GM21360 (cell line): ENCODE measurements around the gene PLEKHA6.

Experiments used
- ATAC-seq: cut with Tn5 transposase; IDR thresholded peaks from one replicate; pipeline ENCODE4 v1.9.1; 2021; ENCODE audit warnings: mild to moderate bottlenecking, moderate library complexity; ENCODE audit not compliant: unreplicated experiment

The PLEKHA6 gene

DNA sequence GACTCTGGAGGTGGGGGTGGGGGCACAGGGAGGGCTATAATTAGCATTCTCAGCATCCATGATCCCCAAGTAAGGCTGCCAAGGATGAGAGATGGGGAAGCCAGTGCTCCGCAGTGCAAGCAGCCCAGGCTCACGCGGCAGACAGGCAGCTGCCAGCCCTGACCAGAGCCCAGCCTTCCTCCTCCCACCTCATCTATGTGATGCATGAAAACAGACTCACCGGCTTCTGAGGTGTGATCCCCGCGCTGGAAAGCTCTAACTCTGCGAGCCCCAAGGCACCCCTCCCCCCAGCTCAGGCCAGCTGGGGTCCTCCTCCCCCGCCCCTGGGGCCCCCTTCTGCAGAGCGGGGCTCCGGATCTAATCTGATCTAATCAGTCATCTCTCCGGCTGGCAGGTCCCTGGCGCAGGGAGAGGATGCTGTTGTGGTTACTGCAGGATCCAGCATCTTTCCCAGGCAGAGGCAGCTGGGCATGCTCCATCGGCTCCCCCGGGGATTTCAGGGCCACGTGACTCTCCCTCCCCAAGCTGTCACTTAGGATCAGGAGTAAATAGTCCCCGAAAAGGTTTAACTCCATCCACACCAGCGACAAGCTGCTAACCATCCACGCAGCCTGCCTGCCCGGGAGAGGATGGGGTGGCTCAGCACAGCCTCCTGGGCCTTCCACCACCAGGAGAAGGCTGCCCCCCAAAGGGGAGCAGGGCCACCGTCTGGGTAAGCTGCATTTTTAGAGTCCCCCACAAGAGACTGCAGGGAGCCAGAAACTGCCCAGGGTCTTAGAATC is at the start of gene PLEKHA6:
Gene PLEKHA6 (minus strand): TSS at position 456 of the 782 bp plus-strand sequence. CDS start 86,202 bp downstream, outside the sequence.
- no peak for ATAC-seq

GRCh38 chr1:204409123-204409522 is 49.4 kb upstream of the PLEKHA6 start:
- ATAC-seq: no peak

DNA sequence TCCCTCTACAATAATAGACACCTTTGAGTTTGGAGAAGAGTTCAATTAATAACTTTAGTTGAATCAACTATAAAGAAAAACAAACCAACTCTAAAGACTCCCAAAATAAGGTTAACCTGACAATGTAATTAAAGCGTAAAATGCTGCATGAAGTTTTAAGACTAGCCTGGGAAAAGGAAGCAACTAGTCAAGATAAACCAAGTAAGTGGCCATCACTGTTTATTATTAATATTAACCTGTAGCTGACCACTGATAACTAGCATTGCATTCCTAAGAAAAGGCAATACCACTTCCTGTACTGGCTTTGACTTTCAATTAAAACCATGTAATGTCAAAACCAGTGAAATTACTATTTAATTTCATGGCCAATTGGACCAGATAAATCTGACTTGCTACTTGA is 48.9 kb upstream of the PLEKHA6 start:
- ATAC-seq: no peak

GRCh38 chr1:204408074-204408507 is 48.4 kb upstream of the PLEKHA6 start:
- ATAC-seq: no peak

DNA sequence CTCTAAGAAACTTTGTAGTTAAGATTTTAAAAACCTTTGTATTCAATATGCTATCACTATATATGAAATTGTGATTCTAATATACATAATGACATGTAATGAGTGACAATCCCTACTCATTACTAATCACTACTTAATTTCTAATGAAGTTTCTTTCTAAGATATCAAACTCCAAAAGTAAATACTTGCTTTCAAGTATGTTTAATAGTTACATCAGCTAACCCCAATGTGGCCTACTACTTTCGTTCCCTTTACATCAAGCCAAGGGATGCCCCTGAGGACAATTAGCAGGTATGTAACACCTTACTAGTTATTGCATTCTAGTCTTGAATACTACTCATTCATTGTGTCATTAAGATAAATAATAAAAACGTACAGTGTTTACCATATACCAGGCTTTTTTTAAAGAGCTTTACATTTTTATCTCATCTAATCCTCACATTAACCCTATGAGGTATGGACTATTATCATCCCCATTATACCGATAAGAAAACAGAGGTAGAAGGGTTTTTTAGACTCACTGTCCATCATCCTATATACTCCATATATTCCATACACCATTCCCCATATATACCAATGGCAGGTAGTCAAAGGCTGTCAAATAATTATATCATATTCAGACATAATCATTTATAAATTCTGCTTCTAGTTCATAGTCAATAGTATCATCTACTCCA is 47.7 kb upstream of the PLEKHA6 start:
- ATAC-seq: no peak

GRCh38 chr1:204406621-204407020 is 46.9 kb upstream of the PLEKHA6 start:
- no peak for ATAC-seq

- ATAC-seq: no peak
Observed at GRCh38 chr1:204405988-204406387, 46.3 kb upstream of the PLEKHA6 start.

DNA sequence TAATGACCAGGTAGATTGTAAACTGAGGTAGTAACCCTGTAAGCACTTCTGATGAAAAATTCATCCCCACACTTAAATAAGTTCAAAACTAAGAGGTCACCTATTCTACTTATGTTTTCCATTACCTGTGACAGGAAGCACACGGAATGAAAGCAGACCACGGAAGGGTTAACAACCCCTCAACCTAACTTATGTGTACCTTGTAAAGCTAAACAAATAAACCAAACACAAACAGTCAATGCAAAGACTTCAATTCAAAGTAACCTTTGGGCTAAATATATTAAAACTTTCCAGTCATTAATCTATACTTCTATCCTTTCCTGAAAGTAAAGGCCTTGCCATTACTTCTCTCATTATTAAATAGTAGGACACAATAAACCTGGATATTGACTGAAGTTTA is 44.9 kb upstream of the PLEKHA6 start:
- no peak for ATAC-seq

DNA sequence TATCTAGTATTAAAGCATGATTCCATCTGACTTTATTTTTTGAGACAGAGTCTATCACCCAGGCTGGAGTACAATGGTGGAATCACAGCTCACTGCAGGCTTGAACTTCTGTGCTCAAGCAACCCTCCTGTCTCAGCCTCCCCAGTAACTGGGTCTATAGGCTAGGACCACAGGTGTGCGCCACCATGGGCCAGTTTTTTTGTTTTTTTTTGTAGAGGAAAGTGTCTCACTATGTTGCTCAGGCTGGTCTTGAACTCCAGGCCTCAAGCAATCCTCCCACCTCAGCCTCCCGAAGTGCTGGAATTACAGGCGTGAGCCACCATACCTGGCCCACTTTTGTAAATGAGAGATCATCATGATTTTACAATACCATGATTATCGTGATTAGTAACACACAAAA is 42.7 kb upstream of the PLEKHA6 start:
- no peak for ATAC-seq

GRCh38 chr1:204401730-204402129 is 42.0 kb upstream of the PLEKHA6 start:
- no peak for ATAC-seq

- ATAC-seq: no peak
Observed at GRCh38 chr1:204400882-204401510, 41.3 kb upstream of the PLEKHA6 start.

DNA sequence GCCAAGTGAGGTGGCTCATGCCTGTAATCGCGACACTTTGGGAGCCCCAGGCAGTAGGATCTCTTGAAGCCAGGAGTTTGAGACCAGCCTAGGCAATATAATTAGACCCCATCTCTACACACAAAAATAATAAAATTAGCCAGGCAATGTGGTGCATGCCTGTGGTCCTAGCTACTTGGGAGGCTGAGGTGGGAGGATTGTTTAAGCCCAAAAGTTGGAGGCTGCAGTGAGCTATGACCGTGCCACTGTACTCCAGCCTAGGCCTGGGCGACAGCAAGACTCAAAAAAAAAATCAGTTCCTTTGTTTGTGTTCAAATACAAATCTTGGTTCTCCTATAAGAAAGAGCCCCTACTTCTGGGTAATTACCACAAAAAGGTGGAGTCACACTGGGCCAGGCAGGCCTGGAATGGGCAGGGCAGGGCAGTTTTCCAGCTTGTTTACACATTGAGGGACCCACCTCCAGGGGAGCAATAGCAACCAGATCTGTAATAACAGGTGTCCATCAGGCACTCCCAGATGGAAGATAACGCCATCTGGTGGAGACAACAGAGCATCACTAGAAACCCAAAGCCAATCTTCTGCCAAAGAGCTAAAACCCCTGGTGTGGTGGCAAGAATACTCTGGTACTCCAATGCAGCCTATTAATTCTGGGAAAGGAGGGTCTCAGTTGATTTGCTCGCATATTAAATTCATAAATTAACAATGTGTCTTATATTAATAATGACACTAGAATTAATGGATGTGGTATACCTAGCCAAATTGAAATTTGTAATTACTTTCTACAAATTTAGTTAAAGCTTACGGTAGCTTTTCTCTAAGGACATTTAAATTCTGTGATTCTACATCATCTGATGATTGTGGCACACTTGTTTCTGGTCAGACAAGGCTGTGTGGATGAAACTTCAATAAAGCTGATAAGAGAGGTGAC is 38.7 kb upstream of the PLEKHA6 start:
- ATAC-seq: peak; percentile 60

DNA sequence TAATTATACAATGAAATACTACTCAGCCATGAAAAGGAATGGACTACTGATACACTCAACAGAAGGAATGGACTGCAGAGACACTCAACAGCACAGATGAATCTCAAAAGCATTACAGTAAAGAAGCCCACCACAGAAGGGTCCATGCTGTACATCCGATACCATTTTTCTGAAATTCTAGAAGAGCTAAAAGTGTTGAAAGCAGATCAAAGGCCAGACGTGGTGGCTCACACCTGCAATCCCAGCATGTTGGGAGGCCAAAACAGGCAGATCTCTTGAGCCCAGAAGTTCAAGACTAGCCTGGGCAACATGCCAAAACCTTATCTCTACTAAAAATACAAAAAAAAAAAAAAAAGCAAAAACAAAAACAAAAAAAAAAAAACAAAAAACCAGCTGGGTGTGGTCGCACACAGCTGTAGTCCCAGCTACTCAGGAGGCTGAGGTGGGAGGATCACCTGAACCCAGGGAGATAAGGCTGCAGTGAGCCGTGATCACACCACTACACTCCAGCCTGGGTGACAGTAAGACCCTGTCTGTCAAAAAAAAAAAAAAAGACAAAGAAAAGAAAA is 36.4 kb upstream of the PLEKHA6 start:
- no peak for ATAC-seq

DNA sequence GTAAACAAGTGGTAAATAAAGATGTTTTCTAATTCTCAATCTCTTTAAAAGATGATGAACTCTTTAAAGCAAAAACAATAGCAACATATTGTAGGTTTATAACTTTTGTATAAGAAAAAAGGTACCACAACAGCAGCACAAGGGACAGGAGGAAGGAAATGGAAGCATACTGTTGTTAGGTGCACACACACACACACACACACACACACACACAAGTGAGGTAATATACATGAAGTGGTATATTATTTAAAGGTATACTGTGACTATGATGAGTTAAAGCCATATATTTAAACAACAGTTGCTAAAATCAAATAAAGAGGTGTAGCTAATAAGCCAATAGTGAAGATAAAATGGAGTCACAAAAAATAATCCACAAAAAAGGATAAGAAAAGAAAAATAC is 31.9 kb upstream of the PLEKHA6 start:
- no peak for ATAC-seq

- no peak for ATAC-seq
Observed at GRCh38 chr1:204390751-204391466, 31.2 kb upstream of the PLEKHA6 start.

DNA sequence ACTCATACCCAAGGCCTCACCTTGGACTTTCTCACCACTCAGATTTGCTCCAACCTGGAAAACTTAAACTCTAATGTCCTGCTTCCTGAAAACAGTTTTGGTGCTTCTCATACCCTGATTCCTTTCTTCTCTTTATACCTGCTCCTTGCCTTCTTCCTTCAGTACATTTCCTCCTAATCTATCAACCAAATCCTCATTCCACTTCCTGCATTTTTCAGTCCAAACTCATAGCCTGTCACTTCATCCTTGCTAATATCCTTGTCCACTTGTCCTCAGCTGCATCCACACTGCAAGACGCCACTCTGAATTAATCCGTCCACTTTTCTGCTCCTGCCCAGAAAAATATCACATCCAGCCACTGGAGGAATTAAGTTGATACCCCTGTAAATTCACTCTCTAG is 26.0 kb upstream of the PLEKHA6 start:
- ATAC-seq: no peak

DNA sequence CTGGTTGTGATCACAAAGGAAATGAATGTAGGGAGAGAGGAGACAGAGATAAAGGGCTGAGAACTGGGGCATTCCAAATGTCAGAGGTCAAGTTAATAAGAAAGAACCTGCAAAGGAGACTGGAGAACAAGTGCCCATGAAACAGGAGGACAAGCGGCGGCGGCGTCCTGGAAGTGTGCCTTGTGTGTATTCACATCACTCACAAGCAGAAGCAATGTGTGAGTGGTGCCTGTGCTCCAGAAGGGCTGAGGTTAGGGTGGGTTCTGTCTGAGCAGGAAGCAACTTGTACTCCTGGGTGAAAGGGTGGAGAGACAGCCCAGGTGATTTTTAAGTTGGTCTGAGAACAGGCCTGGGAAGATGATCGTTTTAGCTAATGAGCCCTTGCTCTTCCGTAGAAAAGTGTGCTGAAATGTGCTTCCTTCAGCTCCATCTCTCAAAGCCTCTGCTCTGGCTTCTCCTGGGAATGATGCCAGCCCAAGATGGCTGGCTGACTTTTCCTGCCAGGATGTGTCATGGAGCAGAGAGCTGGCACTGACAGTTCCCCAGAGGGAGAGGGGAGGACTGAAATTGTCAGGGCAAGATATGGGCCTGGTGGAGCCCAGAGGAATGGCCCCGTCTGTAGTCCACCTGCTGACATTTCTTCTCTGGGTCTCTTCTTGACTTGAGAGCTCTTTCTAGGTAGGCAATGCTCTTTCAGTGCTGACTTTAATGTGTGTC is 25.1 kb upstream of the PLEKHA6 start:
- ATAC-seq: no peak

- no peak for ATAC-seq
Observed at GRCh38 chr1:204383163-204383904, 23.6 kb upstream of the PLEKHA6 start.

GRCh38 chr1:204382714-204383083 is 23.0 kb upstream of the PLEKHA6 start:
- no peak for ATAC-seq
